Colonic mucosa (tissue), 4 donors: Measurements from ENCODE around the gene SLC10A3. TPM values are rescaled to one million over a fixed set of nuclear protein-coding genes. Genes with fewer than 3 reads are reported as not detected.

ENCODE experiments used
- DNase-seq: peaks from one replicate; pipeline ENCODE4 v3.0.0-alpha.2; 2020
- H3K27ac ChIP-seq: fragments of 200-600 bp; one replicate; pipeline ENCODE4 v1.8.0; 2021
- H3K27me3 ChIP-seq: fragments of 200-600 bp; one replicate; pipeline ENCODE4 v1.8.0; 2021
- H3K36me3 ChIP-seq: fragments of 200-600 bp; one replicate; pipeline ENCODE4 v1.8.0; 2021
- H3K4me1 ChIP-seq: fragments of 200-600 bp; one replicate; pipeline ENCODE4 v1.8.0; 2021; ENCODE audit warnings: mild to moderate bottlenecking
- H3K4me3 ChIP-seq: fragments of 200-600 bp; one replicate; pipeline ENCODE4 v1.8.0; 2021
- H3K9ac ChIP-seq, 2 donors: one replicate each; pipeline ENCODE4 v1.7.0; 2013; ENCODE audit warnings: control low read depth in 2 of 2, low read depth in 2 of 2, low read length in 2 of 2
- H3K9me3 ChIP-seq: fragments of 200-600 bp; one replicate; pipeline ENCODE4 v1.8.0; 2021
- CTCF ChIP-seq: fragments of 200-600 bp; IDR thresholded peaks from one replicate; pipeline ENCODE4 v1.8.0; 2022; ENCODE audit warnings: antibody characterized with exemption, mild to moderate bottlenecking
- intact Hi-C: fragments of 100-400 bp; cut with DNase I; formaldehyde crosslinking; loops from one replicate; pipeline ENCODE4 v1.14.1; 2022
- total RNA-seq, 2 donors: library from RNA; stranded (reverse); fragmentation: NEBNext Ultra II Directional in 1 of 2; extraction: Animal tissue kit (Norgen Biotek cat#: 25700) in 1 of 2; gene quantifications; one replicate each; pipeline ENCODE4 v1.2.1, GENCODE V29; 2021
- donor health status: healthy.
- donor health status: DM: no; HTN: no; CAD: no.
- donor health status: DM: no; HTN: no; CAD: no.

Gene SLC10A3
- total RNA-seq, 2 donors from 2014 or later, result 23.0 to 24.5 TPM

- no peaks in the 10 kb centered on the region for H3K4me1 ChIP-seq
- no peak overlapping the region for H3K4me3 ChIP-seq
- TF ChIP-seq CTCF, result no peak
- H3K27me3 ChIP-seq, result no peaks in the 10 kb centered on the region
- intact Hi-C loops, result no loop called here
- H3K9me3 ChIP-seq, result no peaks in the 10 kb centered on the region
- no peak overlapping the region for H3K27ac ChIP-seq
- H3K36me3 ChIP-seq, result peaks cover 9% of the 10 kb centered on the region
- DNase-seq, result no peak
- no peak overlapping the region for H3K9ac ChIP-seq
These were observed 40.8 kb downstream of the SLC10A3 start for GRCh38 chrX:154449618-154450017.

DNA sequence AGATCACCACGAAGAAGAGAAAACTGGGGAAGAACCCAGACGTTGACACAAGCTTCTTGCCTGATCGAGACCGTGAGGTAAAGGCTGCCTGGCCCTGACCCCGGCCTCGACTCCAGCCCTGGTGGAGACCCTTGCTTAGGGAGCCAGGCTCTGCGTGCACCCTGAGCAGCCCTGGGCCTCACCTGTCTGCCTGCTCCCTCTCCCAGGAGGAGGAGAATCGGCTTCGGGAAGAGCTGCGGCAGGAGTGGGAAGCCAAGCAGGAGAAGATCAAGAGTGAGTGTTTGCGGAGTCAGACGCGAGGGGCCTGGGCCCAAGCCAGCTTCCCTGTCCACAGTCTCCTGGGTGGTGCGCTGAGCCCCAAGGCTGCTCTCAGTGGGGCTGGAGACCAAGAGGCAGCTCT is 41.9 kb downstream of the SLC10A3 start:
- DNase-seq, result no peak
- Histone ChIP-seq H3K9ac (no peak overlapping the region), H3K27ac (no peak overlapping the region), H3K4me1 (no peaks in the 10 kb centered on the region), H3K4me3 (no peak overlapping the region), H3K27me3 (no peaks in the 10 kb centered on the region), H3K36me3 (peaks cover 9% of the 10 kb centered on the region), H3K9me3 (no peaks in the 10 kb centered on the region)
- intact Hi-C loops, result no loop called here
- no peak for TF ChIP-seq CTCF

DNA sequence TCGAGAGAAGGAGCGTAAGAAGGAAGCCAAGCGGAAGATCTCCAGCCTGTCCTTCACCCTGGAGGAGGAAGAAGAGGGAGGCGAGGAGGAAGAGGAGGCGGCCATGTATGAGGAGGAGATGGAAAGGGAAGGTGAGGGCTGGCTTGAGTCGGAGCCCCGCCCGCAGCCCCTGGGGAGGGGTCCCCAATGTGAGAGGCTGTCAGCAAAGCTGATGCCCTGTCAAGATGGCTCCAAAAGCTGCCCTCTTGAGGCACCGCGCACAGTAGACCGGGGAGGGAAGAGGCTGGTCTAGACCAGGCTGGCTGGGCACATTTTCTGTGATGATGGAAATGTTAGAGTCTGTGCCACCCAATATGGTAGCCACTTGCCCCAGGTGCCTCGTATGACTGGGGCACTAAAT is 44.0 kb downstream of the SLC10A3 start:
- Histone ChIP-seq H3K27me3 (no peaks in the 10 kb centered on the region), H3K9ac (no peak overlapping the region), H3K4me3 (no peak overlapping the region), H3K36me3 (peaks cover 9% of the 10 kb centered on the region), H3K27ac (no peak overlapping the region), H3K4me1 (no peaks in the 10 kb centered on the region), H3K9me3 (no peaks in the 10 kb centered on the region)
- no peak for TF ChIP-seq CTCF
- no peak for DNase-seq
- intact Hi-C loops, result no loop called here

DNA sequence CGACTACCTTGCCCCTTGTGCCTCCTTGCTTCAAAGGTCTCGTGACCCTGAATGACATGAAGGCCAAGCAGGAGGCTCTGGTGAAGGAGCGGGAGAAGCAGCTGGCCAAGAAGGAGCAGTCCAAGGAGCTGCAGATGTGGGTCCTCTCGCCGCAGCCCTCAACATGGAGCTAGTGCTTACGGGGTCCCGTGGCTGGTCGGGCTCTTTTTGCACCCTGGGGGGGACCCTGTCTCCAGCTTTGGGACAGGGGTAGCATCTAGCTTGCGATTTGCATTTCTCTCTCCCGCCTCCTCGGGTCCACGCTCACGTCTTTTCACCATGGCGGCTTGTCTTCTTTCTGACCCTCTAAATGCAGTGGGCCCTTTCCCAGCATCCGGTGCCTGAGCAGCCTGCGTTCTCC is 44.7 kb downstream of the SLC10A3 start:
- Histone ChIP-seq H3K27ac (no peak overlapping the region), H3K9ac (no peak overlapping the region), H3K27me3 (no peaks in the 10 kb centered on the region), H3K36me3 (peaks cover 9% of the 10 kb centered on the region), H3K4me1 (no peaks in the 10 kb centered on the region), H3K9me3 (no peaks in the 10 kb centered on the region), H3K4me3 (no peak overlapping the region)
- TF ChIP-seq CTCF, result no peak
- intact Hi-C loops, result no loop called here
- DNase-seq, result no peak

GRCh38 chrX:154444755-154445246 is 45.6 kb downstream of the SLC10A3 start:
- H3K36me3 ChIP-seq, result peaks cover 9% of the 10 kb centered on the region
- no peak for TF ChIP-seq CTCF
- H3K27me3 ChIP-seq, result no peaks in the 10 kb centered on the region
- no peak for DNase-seq
- H3K9me3 ChIP-seq, result no peaks in the 10 kb centered on the region
- no peaks in the 10 kb centered on the region for H3K4me1 ChIP-seq
- peak overlapping the region; percentile 72 to 81 for H3K9ac ChIP-seq
- peak overlapping the region; percentile 57 for H3K27ac ChIP-seq
- peak overlapping the region; percentile 54 for H3K4me3 ChIP-seq
- intact Hi-C loops, result no loop called here
